IMR-90 (cell line): ENCODE results near the gene CHST10. TPM values are rescaled to one million over a fixed set of nuclear protein-coding genes. Genes with fewer than 3 reads are reported as not detected.

Source experiments
- ATAC-seq: fragments of 200-7000 bp; cut with Tn5 transposase; 2 replicates; pipeline ENCODE4 v1.9.1; 2020; ENCODE audit warnings: low read depth, mild to moderate bottlenecking, moderate library complexity
- BruUV-seq: library from RNA; stranded (reverse); fragments of 400-500 nt; replicated peaks from 2 replicates; lab custom pipeline; 2021; lab: Mats Ljungman, UMichigan
- CTCF ChIA-PET: fragments of 300-600 bp; formaldehyde crosslinking; extraction: SDS; loops from one replicate; lab custom pipeline; 2021; ENCODE audit warnings: antibody characterized with exemption; lab: Yijun Ruan, JAX
- POLR2A ChIA-PET: fragments of 300-600 bp; sonication (Branson Sonifier 250); formaldehyde crosslinking; loops from one replicate; lab custom pipeline; 2022; ENCODE audit warnings: antibody characterized with exemption; ENCODE audit not compliant: unreplicated experiment; lab: Charles Lee
- DNase-seq: peaks from one replicate; pipeline ENCODE4 v3.0.0; 2013
- H2AFZ ChIP-seq: replicated peaks from 2 replicates; pipeline ENCODE3; 2013; ENCODE audit warnings: low read length, mild to moderate bottlenecking; ENCODE audit not compliant: poor library complexity
- H2AK5ac ChIP-seq: 2 replicates; pipeline ENCODE4 v1.6.1; 2013; ENCODE audit warnings: low read depth, low read length, inconsistent platforms
- H2AK9ac ChIP-seq: replicated peaks from 2 replicates; pipeline ENCODE3; 2013; ENCODE audit warnings: mild to moderate bottlenecking, low read depth, low read length, moderate library complexity; ENCODE audit not compliant: poor library complexity
- H2BK120ac ChIP-seq: 2 replicates; pipeline ENCODE4 v1.6.1; 2013; ENCODE audit warnings: low read depth, low read length, inconsistent platforms
- H2BK15ac ChIP-seq: 3 replicates; pipeline ENCODE4 v1.6.1; 2013; ENCODE audit warnings: low read depth, low read length, inconsistent platforms
- H2BK20ac ChIP-seq: 2 replicates; pipeline ENCODE4 v1.6.1; 2013; ENCODE audit warnings: low read depth, mild to moderate bottlenecking, inconsistent platforms, low read length, moderate library complexity
- H2BK5ac ChIP-seq: 2 replicates; pipeline ENCODE4 v1.6.1; 2013; ENCODE audit warnings: mild to moderate bottlenecking, low read depth, low read length, inconsistent platforms; ENCODE audit not compliant: poor library complexity, severe bottlenecking
- H3K14ac ChIP-seq: replicated peaks from 2 replicates; pipeline ENCODE4 v1.6.1; 2013; ENCODE audit warnings: low read depth, low read length, inconsistent platforms
- H3K18ac ChIP-seq: 2 replicates; pipeline ENCODE4 v1.6.1; 2013; ENCODE audit warnings: low read depth, low read length, control low read depth
- H3K23ac ChIP-seq: 2 replicates; pipeline ENCODE4 v1.6.1; 2013; ENCODE audit warnings: low read depth, low read length, inconsistent platforms
- H3K27ac ChIP-seq: 2 replicates; pipeline ENCODE4 v1.5.1; 2013; ENCODE audit warnings: mild to moderate bottlenecking, control low read depth, low read length; ENCODE audit not compliant: insufficient read depth
- H3K27me3 ChIP-seq: 2 replicates; pipeline ENCODE4 v1.6.1; 2013; ENCODE audit warnings: low read length; ENCODE audit not compliant: control insufficient read depth, insufficient read depth
- H3K36me3 ChIP-seq: 2 replicates; pipeline ENCODE4 v1.6.1; 2013; ENCODE audit warnings: low read length, mixed read lengths; ENCODE audit not compliant: control insufficient read depth, insufficient read depth
- H3K4ac ChIP-seq: 2 replicates; pipeline ENCODE4 v1.6.1; 2013; ENCODE audit warnings: low read depth, low read length, inconsistent platforms
- H3K4me1 ChIP-seq: 2 replicates; pipeline ENCODE4 v1.6.1; 2013; ENCODE audit warnings: low read length, mixed read lengths; ENCODE audit not compliant: control insufficient read depth, insufficient read depth
- H3K4me2 ChIP-seq: 2 replicates; pipeline ENCODE4 v1.6.1; 2013; ENCODE audit warnings: low read depth, mild to moderate bottlenecking, control low read depth, low read length, moderate library complexity
- H3K4me3 ChIP-seq: 2 replicates; pipeline ENCODE4 v1.5.1; 2013; ENCODE audit warnings: low read depth, mild to moderate bottlenecking, control low read depth, low read length, moderate library complexity; ENCODE audit not compliant: insufficient read depth
- H3K56ac ChIP-seq: 2 replicates; pipeline ENCODE4 v1.6.1; 2013; ENCODE audit warnings: low read length, inconsistent platforms; ENCODE audit not compliant: insufficient read depth; ENCODE audit errors: extremely low read depth
- H3K79me1 ChIP-seq, 2 experiments: 2 replicates each; pipeline ENCODE4 v1.6.1; 2013; ENCODE audit warnings: low read length in 2 of 2, inconsistent platforms in 1 of 2, low read depth in 1 of 2
- H3K9ac ChIP-seq: 2 replicates; pipeline ENCODE4 v1.6.1; 2013; ENCODE audit warnings: low read depth, low read length, control low read depth
- H3K9me1 ChIP-seq: 2 replicates; pipeline ENCODE4 v1.6.1; 2013; ENCODE audit warnings: low read length, inconsistent platforms; ENCODE audit not compliant: insufficient read depth
- H3K9me3 ChIP-seq: 2 replicates; pipeline ENCODE4 v1.6.1; 2013; ENCODE audit warnings: low read length; ENCODE audit not compliant: control insufficient read depth, insufficient read depth
- H4K20me1 ChIP-seq: 2 replicates; pipeline ENCODE4 v1.6.1; 2013; ENCODE audit warnings: low read length, inconsistent platforms; ENCODE audit not compliant: insufficient read depth
- H4K5ac ChIP-seq: 2 replicates; pipeline ENCODE4 v1.6.1; 2013; ENCODE audit warnings: mild to moderate bottlenecking, low read depth, low read length, control low read depth
- H4K8ac ChIP-seq, 2 experiments: 2 replicates each; pipeline ENCODE4 v1.6.1; 2013; ENCODE audit warnings: low read depth in 2 of 2, low read length in 2 of 2, control low read depth in 1 of 2, inconsistent platforms in 1 of 2
- H4K91ac ChIP-seq: 2 replicates; pipeline ENCODE4 v1.6.1; 2013; ENCODE audit warnings: low read depth, low read length, inconsistent platforms; ENCODE audit not compliant: insufficient read depth
- CEBPB ChIP-seq: IDR thresholded peaks from 2 replicates; pipeline ENCODE4 v1.6.1; 2012; ENCODE audit warnings: low read depth, low read length, improper control_type of control experiment
- CHD1 ChIP-seq: IDR thresholded peaks from 2 replicates; pipeline ENCODE4 v1.6.1; 2012; ENCODE audit warnings: low read depth, low read length, improper control_type of control experiment
- CTCF ChIP-seq: conservative IDR thresholded peaks from 2 replicates; pipeline ENCODE4 v1.5.1; 2012; ENCODE audit warnings: mild to moderate bottlenecking, low read depth, low read length, improper control_type of control experiment
- ELK1 ChIP-seq: fragments of 150-350 bp; IDR thresholded peaks from 2 replicates; pipeline ENCODE4 v1.6.1; 2016; ENCODE audit warnings: low read depth, mild to moderate bottlenecking, low read length, moderate library complexity, borderline replicate concordance
- FOS ChIP-seq: fragments of 150-350 bp; IDR thresholded peaks from 2 replicates; pipeline ENCODE4 v1.6.1; 2016; ENCODE audit warnings: low read depth, low read length
- MAZ ChIP-seq: IDR thresholded peaks from 2 replicates; pipeline ENCODE4 v1.6.1; 2012; ENCODE audit warnings: low read depth, mild to moderate bottlenecking, low read length, improper control_type of control experiment, moderate library complexity, borderline replicate concordance
- MXI1 ChIP-seq: IDR thresholded peaks from 2 replicates; pipeline ENCODE4 v1.6.1; 2012; ENCODE audit warnings: low read depth, mild to moderate bottlenecking, low read length, moderate library complexity, borderline replicate concordance
- POLR2A ChIP-seq: IDR thresholded peaks from 2 replicates; pipeline ENCODE4 v1.6.1; 2012; ENCODE audit warnings: mild to moderate bottlenecking, low read depth, low read length
- RCOR1 ChIP-seq: IDR thresholded peaks from 2 replicates; pipeline ENCODE4 v1.6.1; 2012; ENCODE audit warnings: mild to moderate bottlenecking, low read length, improper control_type of control experiment; ENCODE audit not compliant: insufficient replicate concordance
- RFX5 ChIP-seq: IDR thresholded peaks from 2 replicates; pipeline ENCODE4 v1.8.0; 2012; ENCODE audit warnings: low read depth, mild to moderate bottlenecking, low read length, moderate library complexity
- SMC3 ChIP-seq: fragments of 150-350 bp; IDR thresholded peaks from 2 replicates; pipeline ENCODE4 v1.6.1; 2016; ENCODE audit warnings: low read depth, mild to moderate bottlenecking, antibody characterized with exemption, low read length, moderate library complexity
- USF2 ChIP-seq: fragments of 150-350 bp; IDR thresholded peaks from 2 replicates; pipeline ENCODE4 v1.6.1; 2017; ENCODE audit warnings: mild to moderate bottlenecking, antibody characterized with exemption, low read length, low read depth
- WGBS, 2 experiments: methylation state at CpG; one replicate each; pipeline versions ENCODE4 v1.1.5 to v1.1.7; 2013; ENCODE audit warnings: missing lambda C conversion rate in 2 of 2; ENCODE audit not compliant: insufficient read length in 1 of 2; ENCODE audit errors: extremely low coverage in 2 of 2; 5-methylcytosine and 5-hydroxymethylcytosine counted together
- dilution Hi-C: fragments of 300-500 bp; cut with HindIII; formaldehyde crosslinking; loops from one replicate; pipeline ENCODE4 v1.14.3; 2018; ENCODE audit warnings: low sequenced_read_pairs; ENCODE audit not compliant: unreplicated experiment
- in situ Hi-C: fragments of 300-500 bp; cut with MboI; formaldehyde crosslinking; loops from 3 replicates; pipeline ENCODE4 v1.14.3; 2019; ENCODE audit warnings: low sequenced_read_pairs, inconsistent platforms, mixed read lengths
- intact Hi-C: fragments of 100-400 bp; cut with micrococcal nuclease; formaldehyde crosslinking; loops from 2 replicates; pipeline ENCODE4 v1.10.0; 2022
- polyA plus RNA-seq, 3 experiments: library from polyadenylated mRNA; depleted of rRNA; stranded (reverse); fragments of >200 nt; gene quantifications; 2 replicates each; pipeline ENCODE4 v1.2.3, GENCODE V29; 2012; ENCODE audit warnings: low replicate concordance in 1 of 3
- total RNA-seq: library from RNA; depleted of rRNA; stranded (reverse); fragments of >200 nt; gene quantifications from 2 replicates; pipeline ENCODE4 v1.2.3, GENCODE V29; 2012

The CHST10 gene
- total and polyA plus RNA-seq, 2 of the 4 experiments (the other 2 are of a cell fraction), result 6.9 to 8.6 TPM

- no peak for TF ChIP-seq ELK1
- TF ChIP-seq POLR2A, result no peak
- TF ChIP-seq MAZ, result no peak
Measured at GRCh38 chr2:100388703-100389102, 28.8 kb downstream of the CHST10 start (continued).

GRCh38 chr2:100383954-100384353, 33.5 kb downstream of the CHST10 start:
- DNase-seq, result no peak
- no peak overlapping the region for H2AFZ ChIP-seq
- H3K18ac ChIP-seq, result no peak overlapping the region
- ChIA-PET POLR2A (no interaction called here), CTCF (interaction anchor here (1.7 kb wide), 1 partner anchor 121 kb away, joined by 5 read pairs; no protein-coding TSS in a partner anchor)
- H2AK5ac ChIP-seq, result no peak overlapping the region
- no peak overlapping the region for H3K4me3 ChIP-seq
- H2BK15ac ChIP-seq, result no peak overlapping the region
- H3K27ac ChIP-seq, result no peak overlapping the region
- H3K4me2 ChIP-seq, result no peak overlapping the region
- no peak overlapping the region for H3K23ac ChIP-seq
- no peaks in the 10 kb centered on the region for H3K79me1 ChIP-seq
- H2BK20ac ChIP-seq, result no peak overlapping the region
- intact Hi-C loops, result loop anchor here (10.0 kb wide), 1 partner anchor 809 kb away; no protein-coding TSS in a partner anchor
- no peaks in the 10 kb centered on the region for H3K9me1 ChIP-seq
- no peak overlapping the region for H2AK9ac ChIP-seq
- no TSS peak for BruUV-seq
- in situ Hi-C loops, result loop anchor here (5.0 to 25.0 kb wide), 3 partner anchors 122 to 847 kb away; no protein-coding TSS in a partner anchor
- H4K5ac ChIP-seq, result no peak overlapping the region
- peaks cover 30% of the 10 kb centered on the region for H3K27me3 ChIP-seq
- H3K4me1 ChIP-seq, result no peaks in the 10 kb centered on the region
- H4K91ac ChIP-seq, result no peak overlapping the region
- no peak overlapping the region for H3K4ac ChIP-seq
- H4K20me1 ChIP-seq, result no peaks in the 10 kb centered on the region
- H3K14ac ChIP-seq, result no peak overlapping the region
- H3K9ac ChIP-seq, result no peak overlapping the region
- H4K8ac ChIP-seq, result no peak overlapping the region
- WGBS, 2 experiments, result no CpG with 5 or more reads among the region's 5 CpGs
- no peak for ATAC-seq
- no peak overlapping the region for H2BK5ac ChIP-seq
- dilution Hi-C loops, result no loop called here
- H2BK120ac ChIP-seq, result no peak overlapping the region
- no peaks in the 10 kb centered on the region for H3K36me3 ChIP-seq
- no peaks in the 10 kb centered on the region for H3K9me3 ChIP-seq
- no peak overlapping the region for H3K56ac ChIP-seq
- no peak for TF ChIP-seq SMC3
- no peak for TF ChIP-seq MXI1
- TF ChIP-seq CHD1, result no peak
- TF ChIP-seq RFX5, result no peak
- TF ChIP-seq RCOR1, result no peak
- TF ChIP-seq FOS, result no peak
- no peak for TF ChIP-seq USF2
- no peak for TF ChIP-seq POLR2A
- no peak for TF ChIP-seq CEBPB
- TF ChIP-seq ELK1, result no peak
- no peak for TF ChIP-seq CTCF
